Stimulated activated CD4-positive, alpha-beta T cell treated with anti-CD3 and anti-CD28 coated beads, Interleukin-15, amount 100 ng/mL, for 1 hour (primary cell): ENCODE measurements around the gene RNF19B.

Experiments used
- DNase-seq, 2 donors: peaks; one replicate each; pipeline ENCODE4 v3.0.0-alpha.2; 2020; ENCODE audit warnings: low read depth in 1 of 2, low spot score in 1 of 2

The RNF19B gene

DNA sequence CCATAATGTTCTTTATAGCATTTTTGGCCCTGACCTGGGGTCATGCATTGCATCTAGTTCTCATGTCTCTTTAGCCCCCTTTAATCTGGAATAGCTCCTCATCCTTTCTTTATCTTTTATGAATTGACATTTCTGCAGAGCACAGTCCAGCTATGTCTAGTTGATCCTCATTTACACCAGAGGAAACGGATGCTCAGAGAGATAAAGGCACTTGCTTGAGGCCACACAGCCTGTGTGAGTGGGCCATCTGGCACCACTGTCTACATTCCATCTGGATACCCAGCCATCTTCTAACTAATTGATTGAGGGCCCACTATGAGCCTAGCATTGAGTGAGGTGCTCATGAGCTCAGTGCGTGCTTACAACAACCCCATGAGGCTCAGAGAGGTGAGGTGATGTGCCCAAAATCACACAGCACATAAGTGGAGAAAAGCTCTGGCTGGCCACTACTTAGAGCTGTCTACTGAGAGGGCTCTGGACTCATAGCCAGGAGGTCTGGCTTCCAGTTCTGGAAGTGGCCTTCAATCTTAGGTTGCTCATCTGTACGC, 74.8 kb downstream of the RNF19B start:
- no peak for DNase-seq

DNA sequence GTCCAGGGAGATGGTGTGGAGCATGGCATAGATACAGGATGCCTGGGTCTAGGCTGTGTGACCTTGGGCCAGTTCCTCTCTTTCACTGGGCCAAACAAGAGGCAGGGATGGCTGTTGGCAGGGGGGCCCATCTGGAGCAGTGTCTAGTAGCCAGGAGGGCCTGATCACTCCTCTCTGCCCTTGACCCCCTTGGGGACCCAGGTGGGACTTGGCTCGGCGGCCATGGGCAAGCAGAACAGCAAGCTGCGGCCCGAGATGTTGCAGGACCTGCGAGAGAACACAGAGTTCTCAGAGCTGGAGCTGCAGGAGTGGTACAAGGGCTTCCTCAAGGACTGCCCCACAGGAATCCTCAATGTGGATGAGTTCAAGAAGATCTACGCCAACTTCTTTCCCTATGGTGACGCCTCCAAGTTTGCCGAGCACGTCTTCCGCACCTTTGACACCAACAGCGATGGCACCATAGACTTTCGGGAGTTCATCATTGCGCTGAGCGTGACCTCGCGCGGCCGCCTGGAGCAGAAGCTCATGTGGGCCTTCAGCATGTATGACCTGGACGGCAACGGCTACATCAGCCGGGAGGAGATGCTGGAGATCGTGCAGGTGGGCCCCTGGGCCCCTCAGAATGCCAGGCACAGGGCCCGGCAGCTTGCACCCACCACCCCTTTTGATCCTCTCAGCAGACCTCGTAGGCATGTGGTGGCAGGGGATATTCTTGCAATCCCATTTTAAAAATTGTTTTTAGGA, 75.8 kb downstream of the RNF19B start:
- no peak for DNase-seq

DNA sequence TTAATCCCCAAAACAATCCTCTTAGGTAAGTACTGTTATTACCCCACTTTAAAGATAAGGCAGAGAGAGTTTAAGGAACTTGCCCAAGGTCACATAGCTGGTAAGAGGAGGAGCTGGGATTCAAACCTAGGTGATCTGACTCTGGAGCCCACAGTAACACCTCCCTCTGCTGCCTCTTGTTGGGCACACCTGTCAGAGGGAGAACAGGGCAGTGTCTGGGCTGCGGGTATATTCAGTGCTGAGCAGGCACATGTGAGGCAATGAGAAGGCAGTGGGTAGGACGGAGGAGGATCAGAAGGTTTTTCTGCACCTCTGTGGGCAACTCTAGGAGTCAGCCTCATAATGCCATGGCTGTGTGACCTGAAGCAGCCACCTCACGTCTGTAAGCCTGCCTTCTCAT, 76.5 kb downstream of the RNF19B start:
- no peak for DNase-seq

DNA sequence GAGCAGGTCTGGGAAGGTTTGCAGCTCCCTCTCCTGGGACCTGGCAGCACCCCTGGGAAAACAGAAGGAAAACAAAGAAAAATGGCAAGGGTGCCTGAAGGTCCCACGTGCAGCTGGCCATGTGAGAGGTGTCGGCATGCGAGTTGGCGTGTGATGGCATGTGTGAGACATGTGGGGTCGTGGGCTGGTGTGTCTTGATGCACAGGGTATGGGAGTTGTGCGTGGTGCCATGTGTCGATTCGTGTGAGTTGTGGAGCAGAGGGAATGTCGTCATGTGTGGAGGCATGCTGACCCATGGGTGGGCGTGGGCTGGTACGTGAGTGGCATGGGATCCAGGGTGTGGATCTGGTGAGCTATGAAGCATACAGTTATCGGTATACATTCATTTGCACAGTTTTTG, 77.0 kb downstream of the RNF19B start:
- DNase-seq = no peak

DNA sequence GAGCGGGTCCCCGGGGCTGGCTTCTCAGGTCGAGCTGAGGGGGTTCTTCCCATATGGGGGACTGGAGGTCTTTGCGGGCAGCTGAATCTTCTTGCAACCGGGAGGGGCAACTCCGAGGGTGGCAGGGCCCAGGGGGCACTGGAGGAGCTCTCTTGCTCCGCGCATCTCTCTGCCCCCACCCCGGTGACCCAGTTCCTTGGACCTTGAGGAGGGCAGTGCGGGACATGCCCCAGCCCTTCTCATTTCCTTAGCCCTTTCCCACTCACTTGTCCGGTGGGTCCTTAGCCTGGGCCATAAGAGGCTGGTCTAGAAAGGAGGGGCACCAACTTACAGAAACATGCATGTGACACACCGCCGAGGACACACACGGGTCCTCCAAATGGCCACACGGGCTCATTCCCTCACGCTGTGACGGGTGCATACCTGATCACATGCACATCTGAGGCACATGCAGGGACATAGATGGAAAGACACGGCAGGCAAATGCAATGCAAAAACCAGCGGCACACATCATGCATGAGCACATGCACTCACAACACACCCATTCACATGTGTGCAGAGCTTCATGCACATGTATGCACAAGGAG, 77.7 kb downstream of the RNF19B start:
- DNase-seq = no peak
